Keratinocyte (primary cell): ENCODE results near the gene MCTP2. TPM values are rescaled to one million over a fixed set of nuclear protein-coding genes. Genes with fewer than 3 reads are reported as not detected.

Experiments
- DNase-seq: peaks from one replicate; pipeline ENCODE4 v3.0.0-alpha.2; 2011; ENCODE audit warnings: low read depth, missing footprints, low spot score
- FAIRE-seq: peaks from 2 replicates; lab custom pipeline; 2011; peaks lifted over from hg19 to GRCh38; lab: Jason Lieb, UNC
- H2AFZ ChIP-seq: 2 replicates; pipeline ENCODE4 v1.6.0; 2012; ENCODE audit warnings: low read length, control low read depth, inconsistent platforms; ENCODE audit not compliant: control insufficient read depth
- H3K27ac ChIP-seq: 2 replicates; pipeline ENCODE4 v1.5.1; 2011; ENCODE audit warnings: low read length; ENCODE audit not compliant: control insufficient read depth, insufficient read depth
- H3K27me3 ChIP-seq: 3 replicates; pipeline ENCODE4 v1.6.0; 2011; ENCODE audit warnings: low read length; ENCODE audit not compliant: control insufficient read depth, insufficient read depth; ENCODE audit errors: extremely low read depth
- H3K36me3 ChIP-seq, 2 experiments: 2 replicates in 1 of 2; 3 replicates in 1 of 2; pipeline ENCODE4 v1.5.1; 2011; ENCODE audit warnings: low read length in 2 of 2, mild to moderate bottlenecking in 1 of 2; ENCODE audit not compliant: control insufficient read depth in 2 of 2, insufficient read depth in 2 of 2; ENCODE audit errors: extremely low read depth in 1 of 2
- H3K4me1 ChIP-seq: 3 replicates; pipeline ENCODE4 v1.5.1; 2011; ENCODE audit warnings: low read length; ENCODE audit not compliant: control insufficient read depth, insufficient read depth; ENCODE audit errors: extremely low read depth
- H3K4me2 ChIP-seq: 3 replicates; pipeline ENCODE4 v1.6.0; 2011; ENCODE audit warnings: low read depth, low read length; ENCODE audit not compliant: control insufficient read depth, insufficient read depth; ENCODE audit errors: extremely low read depth
- H3K4me3 ChIP-seq, 3 experiments: fragments of 200-600 bp in 1 of 3; sonication (generic) in 1 of 3; 2 replicates in 2 of 3; 3 replicates in 1 of 3; pipeline ENCODE4 v1.5.1; 2011 to 2016; ENCODE audit warnings: low read length in 3 of 3, mild to moderate bottlenecking in 3 of 3, control low read depth in 2 of 3, inconsistent platforms in 1 of 3, low read depth in 1 of 3, mixed read lengths in 1 of 3, mixed run types in 1 of 3, moderate library complexity in 1 of 3; ENCODE audit not compliant: control insufficient read depth in 2 of 3, insufficient read depth in 2 of 3; ENCODE audit errors: extremely low read depth in 1 of 3
- H3K79me2 ChIP-seq: 2 replicates; pipeline ENCODE4 v1.6.0; 2012; ENCODE audit warnings: low read length; ENCODE audit not compliant: control insufficient read depth, insufficient read depth
- H3K9ac ChIP-seq: 3 replicates; pipeline ENCODE4 v1.6.0; 2011; ENCODE audit warnings: low read length; ENCODE audit not compliant: control insufficient read depth, insufficient read depth; ENCODE audit errors: extremely low read depth
- H3K9me1 ChIP-seq: 3 replicates; pipeline ENCODE4 v1.6.0; 2011; ENCODE audit warnings: low read length; ENCODE audit not compliant: control insufficient read depth, insufficient read depth; ENCODE audit errors: extremely low read depth
- H3K9me3 ChIP-seq: 2 replicates; pipeline ENCODE4 v1.5.1; 2012; ENCODE audit warnings: low read depth, low read length; ENCODE audit not compliant: control insufficient read depth
- H4K20me1 ChIP-seq: 3 replicates; pipeline ENCODE4 v1.6.0; 2011; ENCODE audit warnings: low read length; ENCODE audit not compliant: control insufficient read depth, insufficient read depth; ENCODE audit errors: extremely low read depth
- CTCF ChIP-seq, 3 experiments: IDR thresholded peaks in 1 of 3; conservative IDR thresholded peaks in 1 of 3; optimal IDR thresholded peaks in 1 of 3; 2 replicates in 2 of 3; 3 replicates in 1 of 3; pipeline versions ENCODE3 to v1.5.1; 2011; ENCODE audit warnings: low read length in 3 of 3, mild to moderate bottlenecking in 3 of 3, moderate library complexity in 2 of 3, control low read depth in 1 of 3, inconsistent platforms in 1 of 3; ENCODE audit not compliant: insufficient read depth in 2 of 3; ENCODE audit errors: extremely low read depth in 1 of 3
- EZH2 ChIP-seq: IDR thresholded peaks from one replicate; pipeline ENCODE4 v1.6.1; 2012; ENCODE audit warnings: inconsistent platforms, mild to moderate bottlenecking, low read length, moderate library complexity
- dilution Hi-C: fragments of 300-500 bp; cut with MboI; formaldehyde crosslinking; loops from one replicate; pipeline ENCODE4 v1.7.0; 2020; ENCODE audit warnings: low sequenced_read_pairs; ENCODE audit not compliant: extremely low pct_ligation_motif_present
- polyA plus RNA-seq, 5 experiments: library from polyadenylated mRNA; depleted of rRNA in 3 of 5; stranded (reverse) in 3 of 5; stranded (forward) in 1 of 5; unstranded in 1 of 5; fragments of >200 nt; gene quantifications; 1 replicate in 1 of 5; 2 replicates in 3 of 5; 3 replicates in 1 of 5; pipeline versions ENCODE4 v1.2.1 to v1.2.3, GENCODE V29; 2011 to 2012; ENCODE audit warnings: missing spikeins in 2 of 5, low read depth in 1 of 5, low replicate concordance in 1 of 5

Gene MCTP2
- polyA plus RNA-seq, 1 donor (not counting 4 experiments of a cell fraction or from before 2014, with no cell fraction given) = 22.0 TPM

GRCh38 chr15:94403331-94403730 lies 172.0 kb downstream of the MCTP2 start:
- Histone ChIP-seq H3K36me3 (no peaks in the 10 kb centered on the region), H3K27me3 (no peaks in the 10 kb centered on the region), H3K9me3 (no peaks in the 10 kb centered on the region), H3K9me1 (no peaks in the 10 kb centered on the region), H3K9ac (no peak overlapping the region), H2AFZ (no peak overlapping the region), H3K4me2 (no peak overlapping the region), H3K79me2 (no peaks in the 10 kb centered on the region), H3K4me3 (no peak overlapping the region), H3K27ac (no peak overlapping the region), H4K20me1 (no peaks in the 10 kb centered on the region), H3K4me1 (no peaks in the 10 kb centered on the region)
- TF ChIP-seq EZH2 (no peak), CTCF (optimal IDR thresholded peaks at IDR 0.05 in 1 of 3, IDR thresholded peaks at IDR 0.05 in 1 of 3, conservative IDR thresholded peaks at IDR 0.05 in 1 of 3; ENCODE audit: extremely low read depth in 1 of 3, insufficient read depth in 2 of 3, low read length in 3 of 3) (no peak)
- DNase-seq (no peak), FAIRE-seq (no peak)
- dilution Hi-C loops = no loop called here

GRCh38 chr15:94404733-94405283 lies 173.4 kb downstream of the MCTP2 start:
- Histone ChIP-seq H4K20me1 (no peaks in the 10 kb centered on the region), H3K9me1 (no peaks in the 10 kb centered on the region), H3K36me3 (peaks cover 0 to 1% of the 10 kb centered on the region in 2 experiments), H3K79me2 (no peaks in the 10 kb centered on the region), H3K27me3 (no peaks in the 10 kb centered on the region), H3K4me2 (no peak overlapping the region), H3K9me3 (no peaks in the 10 kb centered on the region), H3K4me1 (no peaks in the 10 kb centered on the region), H3K9ac (no peak overlapping the region), H3K27ac (no peak overlapping the region), H2AFZ (no peak overlapping the region), H3K4me3 (no peak overlapping the region)
- DNase-seq (no peak), FAIRE-seq (no peak)
- TF ChIP-seq CTCF (optimal IDR thresholded peaks at IDR 0.05 in 1 of 3, IDR thresholded peaks at IDR 0.05 in 1 of 3, conservative IDR thresholded peaks at IDR 0.05 in 1 of 3; ENCODE audit: extremely low read depth in 1 of 3, insufficient read depth in 2 of 3, low read length in 3 of 3) (no peak), EZH2 (no peak)
- dilution Hi-C loops = no loop called here
